GM23338 (cell line): ENCODE data around the gene OR6B2.

Source experiments
- CREB1 ChIP-seq: fragments of 250-450 bp; sonication (Bioruptor Pico); IDR thresholded peaks from 2 replicates; pipeline ENCODE4 v1.5.0; 2020; ENCODE audit warnings: low read depth, mild to moderate bottlenecking, moderate library complexity
- CTCF ChIP-seq, 2 experiments: fragments of 200-600 bp in 1 of 2; sonication (generic) in 1 of 2; conservative IDR thresholded peaks; 2 replicates each; pipeline versions ENCODE4 v1.5.1 to v1.6.1; 2016 to 2017; ENCODE audit warnings: antibody characterized with exemption in 2 of 2, low read depth in 2 of 2, mild to moderate bottlenecking in 2 of 2, moderate library complexity in 1 of 2
- EZH2phosphoT487 ChIP-seq: fragments of 200-600 bp; sonication (generic); IDR thresholded peaks from one replicate; pipeline ENCODE4 v1.8.1; 2018; ENCODE audit warnings: antibody characterized with exemption; ENCODE audit not compliant: unreplicated experiment
- JUNB ChIP-seq: IDR thresholded peaks from one replicate; pipeline ENCODE4 v1.6.1; 2016; ENCODE audit warnings: antibody characterized with exemption; ENCODE audit not compliant: unreplicated experiment
- NANOG ChIP-seq: IDR thresholded peaks from 2 replicates; pipeline ENCODE4 v1.6.1; 2016; ENCODE audit warnings: antibody characterized with exemption, borderline replicate concordance
- POLR2AphosphoS5 ChIP-seq: IDR thresholded peaks from 2 replicates; pipeline ENCODE4 v1.6.1; 2016; ENCODE audit warnings: antibody characterized with exemption, low read depth
- REST ChIP-seq: IDR thresholded peaks from one replicate; pipeline ENCODE4 v1.6.1; 2018; ENCODE audit warnings: antibody characterized with exemption; ENCODE audit not compliant: unreplicated experiment

- TF ChIP-seq CTCF (conservative IDR thresholded peaks at IDR 0.05; ENCODE audit: low read depth in 2 of 2), result no peak
- no peak for TF ChIP-seq REST
- no peak for TF ChIP-seq CREB1 (CRISPR knock-in tag)
- TF ChIP-seq JUNB, result no peak
- no peak for TF ChIP-seq EZH2phosphoT487
- no peak for TF ChIP-seq POLR2AphosphoS5
- TF ChIP-seq NANOG, result no peak
Observed at GRCh38 chr2:240041363-240041762, 11.1 kb upstream of the OR6B2 start.
